Right lobe of liver (tissue), 6 donors: ENCODE results near the gene PPFIBP2. TPM values are rescaled to one million over a fixed set of nuclear protein-coding genes. Genes with fewer than 3 reads are reported as not detected.
A peak's percentile ranks its signal among the peaks of the same experiment; 100 is the strongest.

Experiments
- ATAC-seq, 4 donors: fragments of 200-7000 bp; cut with Tn5 transposase; one replicate each; pipeline ENCODE4 v1.9.1; 2020; ENCODE audit warnings: mild to moderate bottlenecking in 4 of 4, moderate library complexity in 4 of 4
- DNase-seq, 3 donors: peaks; one replicate each; pipeline ENCODE4 v3.0.0-alpha.2; 2020
- H3K27ac ChIP-seq, 3 donors: fragments of 200-600 bp; one replicate each; pipeline ENCODE4 v1.8.0; 2022
- H3K27me3 ChIP-seq, 2 donors: fragments of 200-600 bp; one replicate each; pipeline ENCODE4 v1.8.0; 2022
- H3K36me3 ChIP-seq, 4 donors: fragments of 200-600 bp; sonication (generic) in 1 of 4; one replicate each; pipeline versions ENCODE4 v1.5.1 to v1.8.0; 2017 to 2022; ENCODE audit warnings: control low read depth in 1 of 4
- H3K4me1 ChIP-seq, 4 donors: fragments of 200-600 bp; sonication (generic) in 1 of 4; one replicate each; pipeline versions ENCODE4 v1.5.1 to v1.8.0; 2017 to 2022; ENCODE audit warnings: control low read depth in 1 of 4
- H3K4me3 ChIP-seq, 3 donors: fragments of 200-600 bp; one replicate each; pipeline ENCODE4 v1.8.0; 2022
- H3K9me3 ChIP-seq, 4 donors: fragments of 200-600 bp; sonication (generic) in 1 of 4; one replicate each; pipeline versions ENCODE4 v1.5.1 to v1.8.0; 2017 to 2022; ENCODE audit warnings: control low read depth in 1 of 4
- POLR2A ChIP-seq: fragments of 450-650 bp; IDR thresholded peaks from one replicate; pipeline ENCODE4 v1.6.1; 2017; ENCODE audit warnings: antibody characterized with exemption, mild to moderate bottlenecking
- WGBS: methylation state at CpG from one replicate; pipeline ENCODE4 v1.1.6; 2018; ENCODE audit warnings: low coverage, low lambda C conversion rate; ENCODE audit not compliant: insufficient coverage; ENCODE audit errors: missing lambda C conversion rate; 5-methylcytosine and 5-hydroxymethylcytosine counted together
- intact Hi-C, 2 donors: fragments of 100-400 bp; cut with DNase I; formaldehyde crosslinking; loops; one replicate each; pipeline versions ENCODE4 v1.11.2 to v1.14.1; 2022
- total RNA-seq, 6 experiments: library from RNA; depleted of rRNA in 2 of 6; stranded (reverse); fragments of >200 nt in 2 of 6; fragmentation: NEBNext Ultra II Directional in 3 of 6; extraction: Animal tissue kit (Norgen Biotek cat#: 25700) in 3 of 6; gene quantifications; one replicate each; pipeline versions ENCODE4 v1.1.0 to v1.2.4, GENCODE V29; 2016 to 2023
- TF ChIP-seq, protein P1 (sequence below), 4 donors: fragments of 200-600 bp in 3 of 4; fragments of 450-650 bp in 1 of 4; IDR thresholded peaks; one replicate each; pipeline versions ENCODE4 v1.5.1 to v1.8.0; 2016 to 2022; ENCODE audit warnings: antibody characterized with exemption in 4 of 4, mild to moderate bottlenecking in 2 of 4
- donor health status: DM: no; HTN: yes; CAD: no.
- donor health status: DM: no; HTN: no; CAD: no.
- donor health status: DM: no; HTN: no; CAD: no.
- donor health status: DM: no; HTN: yes; CAD: no.
- donor health status: DM: no; HTN: yes; CAD: no.

PPFIBP2 gene
- total RNA-seq, 6 experiments from 2014 or later: 25.5 to 69.3 (median 46.6) TPM

DNA sequence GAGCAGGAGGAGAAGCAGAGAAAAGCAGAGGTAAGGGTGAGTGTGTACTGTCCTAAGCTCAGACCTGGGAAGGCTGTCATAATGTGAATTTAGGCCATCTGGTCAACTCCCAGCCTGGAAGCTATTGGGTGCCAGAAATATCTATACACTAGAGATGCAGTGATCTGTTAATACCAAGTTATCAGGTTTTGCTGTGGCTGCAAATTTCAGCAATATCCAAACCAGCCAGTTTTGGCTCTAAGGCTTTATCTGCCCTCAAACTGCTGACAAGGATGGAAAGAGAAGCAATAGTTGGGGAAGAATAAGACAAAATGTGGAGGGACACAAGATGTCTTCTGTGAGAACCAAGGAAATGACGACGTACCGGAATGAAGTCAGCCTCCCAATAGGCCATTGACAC is 96.6 kb downstream of the PPFIBP2 start:
- WGBS: 67% methylated on average over 1 of the region's 3 CpGs
- no peak for ATAC-seq
- Histone ChIP-seq H3K27me3 (no peaks in the 10 kb centered on the region), H3K4me3 (no peak overlapping the region), H3K4me1 (peaks cover 0 to 31% (median 11%) of the 10 kb centered on the region in 4 donors), H3K27ac (no peak overlapping the region), H3K36me3 (peaks cover 0 to 12% (median 5%) of the 10 kb centered on the region in 4 donors), H3K9me3 (no peaks in the 10 kb centered on the region)
- no peak for DNase-seq
- intact Hi-C loops: no loop called here
- no peak for TF ChIP-seq POLR2A
- TF ChIP-seq, protein P1, sequence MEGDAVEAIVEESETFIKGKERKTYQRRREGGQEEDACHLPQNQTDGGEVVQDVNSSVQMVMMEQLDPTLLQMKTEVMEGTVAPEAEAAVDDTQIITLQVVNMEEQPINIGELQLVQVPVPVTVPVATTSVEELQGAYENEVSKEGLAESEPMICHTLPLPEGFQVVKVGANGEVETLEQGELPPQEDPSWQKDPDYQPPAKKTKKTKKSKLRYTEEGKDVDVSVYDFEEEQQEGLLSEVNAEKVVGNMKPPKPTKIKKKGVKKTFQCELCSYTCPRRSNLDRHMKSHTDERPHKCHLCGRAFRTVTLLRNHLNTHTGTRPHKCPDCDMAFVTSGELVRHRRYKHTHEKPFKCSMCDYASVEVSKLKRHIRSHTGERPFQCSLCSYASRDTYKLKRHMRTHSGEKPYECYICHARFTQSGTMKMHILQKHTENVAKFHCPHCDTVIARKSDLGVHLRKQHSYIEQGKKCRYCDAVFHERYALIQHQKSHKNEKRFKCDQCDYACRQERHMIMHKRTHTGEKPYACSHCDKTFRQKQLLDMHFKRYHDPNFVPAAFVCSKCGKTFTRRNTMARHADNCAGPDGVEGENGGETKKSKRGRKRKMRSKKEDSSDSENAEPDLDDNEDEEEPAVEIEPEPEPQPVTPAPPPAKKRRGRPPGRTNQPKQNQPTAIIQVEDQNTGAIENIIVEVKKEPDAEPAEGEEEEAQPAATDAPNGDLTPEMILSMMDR (IDR thresholded peaks at IDR 0.05): no peak

DNA sequence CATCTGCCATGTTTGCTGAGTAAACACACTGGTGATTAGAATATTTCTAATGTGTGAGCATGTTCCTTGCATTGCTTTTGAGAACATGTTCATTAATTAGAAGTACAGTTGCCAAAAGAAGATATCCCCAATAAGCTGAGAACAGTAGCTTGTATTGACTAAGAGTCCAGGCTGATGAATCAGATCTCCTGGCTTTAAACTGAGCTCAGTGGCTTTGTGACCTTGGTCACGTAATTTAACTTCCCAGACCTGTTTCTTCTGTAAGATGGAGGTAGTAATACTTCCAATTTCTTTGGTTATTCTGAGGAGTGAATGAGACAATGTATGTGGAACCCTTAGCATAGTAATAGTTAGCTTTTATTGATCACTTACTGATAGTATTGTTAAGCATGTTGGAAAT is 97.6 kb downstream of the PPFIBP2 start:
- 42% methylated on average over 1 of the region's 1 CpG for WGBS
- Histone ChIP-seq H3K27me3 (no peaks in the 10 kb centered on the region), H3K36me3 (peaks cover 0 to 12% (median 5%) of the 10 kb centered on the region in 4 donors), H3K9me3 (no peaks in the 10 kb centered on the region), H3K4me1 (peaks cover 0 to 31% (median 11%) of the 10 kb centered on the region in 4 donors), H3K4me3 (no peak overlapping the region), H3K27ac (no peak overlapping the region)
- no peak for DNase-seq
- TF ChIP-seq, protein P1 (IDR thresholded peaks at IDR 0.05): no peak
- TF ChIP-seq POLR2A: no peak
- ATAC-seq: peak in 1 of 4 donors; percentile 18
- intact Hi-C loops: no loop called here

DNA sequence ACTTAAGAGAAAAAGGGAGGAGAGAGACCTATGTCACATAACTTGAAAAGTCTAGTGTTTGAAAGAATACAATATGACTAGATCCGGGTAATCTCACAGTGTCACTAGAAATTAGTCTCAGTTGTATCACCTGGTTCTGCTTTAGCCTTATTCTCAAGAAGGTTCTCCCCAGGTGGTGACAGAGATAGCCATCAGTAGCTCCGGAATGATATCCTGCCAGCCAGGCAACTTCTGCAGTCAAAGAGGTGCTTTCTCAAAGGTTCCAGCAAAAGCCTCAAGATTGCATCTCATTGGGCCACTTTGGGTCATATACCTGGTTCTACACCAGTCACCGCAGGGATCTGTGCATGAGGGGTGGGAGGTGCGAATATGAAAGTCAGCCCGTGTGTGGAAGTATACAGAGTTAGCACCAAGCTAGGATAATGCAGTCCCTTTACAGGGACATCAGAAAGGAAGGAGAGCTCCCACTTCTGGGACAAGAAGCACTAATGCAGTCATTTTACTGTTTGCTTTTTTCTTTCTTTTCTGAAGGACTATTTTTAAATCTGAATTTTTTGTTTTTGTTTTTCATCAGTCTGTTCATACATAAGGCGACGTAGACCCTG is 98.4 kb downstream of the PPFIBP2 start:
- no peak for DNase-seq
- TF ChIP-seq, protein P1 (IDR thresholded peaks at IDR 0.05): no peak
- TF ChIP-seq POLR2A: no peak
- Histone ChIP-seq H3K4me3 (no peak overlapping the region), H3K27ac (peak overlapping the region in 1 of 3 donors; percentile 4), H3K36me3 (peaks cover 0 to 12% (median 6%) of the 10 kb centered on the region in 4 donors), H3K27me3 (no peaks in the 10 kb centered on the region), H3K9me3 (no peaks in the 10 kb centered on the region), H3K4me1 (peaks cover 0 to 31% (median 11%) of the 10 kb centered on the region in 4 donors)
- ATAC-seq: peak; percentile 27 to 51 (median 32)
- 40% methylated on average over 5 of the region's 7 CpGs for WGBS
- intact Hi-C loops: no loop called here

DNA sequence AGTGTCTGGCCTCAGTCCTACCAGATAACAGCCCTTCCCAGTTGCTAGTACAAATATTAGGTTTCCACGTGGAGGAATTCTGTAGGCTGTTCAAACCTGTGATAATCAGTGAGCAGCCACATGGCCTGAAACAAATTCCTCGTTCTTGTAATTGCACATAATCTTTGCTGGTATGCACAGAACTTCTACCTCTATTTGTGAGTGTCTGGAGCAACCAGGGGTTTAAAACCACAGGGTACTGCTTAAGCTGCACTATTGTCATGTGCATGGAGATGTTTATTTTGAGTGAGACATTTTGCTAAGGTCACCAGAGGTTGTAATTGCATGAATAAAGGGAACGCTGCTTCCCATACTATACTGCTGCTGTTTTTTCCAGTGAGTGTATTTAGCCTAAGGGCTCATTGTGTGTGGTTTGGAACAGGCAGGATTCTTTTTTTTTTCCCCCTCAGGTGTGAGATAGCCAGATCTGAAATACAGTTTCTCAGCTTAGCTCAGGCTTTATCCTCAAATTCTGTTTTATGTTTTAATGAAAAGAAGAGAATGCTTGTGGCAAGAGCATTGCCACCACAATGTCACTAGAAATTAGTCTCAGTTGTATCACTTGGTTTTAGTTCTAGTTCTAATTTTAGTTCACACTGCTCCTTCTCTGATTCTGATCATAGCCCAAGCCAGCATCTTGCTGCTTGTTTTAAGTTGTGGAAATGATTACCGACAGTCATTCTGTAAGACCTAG is 99.0 kb downstream of the PPFIBP2 start:
- Histone ChIP-seq H3K36me3 (peaks cover 0 to 12% (median 8%) of the 10 kb centered on the region in 4 donors), H3K9me3 (no peaks in the 10 kb centered on the region), H3K4me3 (no peak overlapping the region), H3K27ac (peak overlapping the region in 2 of 3 donors; percentile 4 to 12), H3K4me1 (peaks cover 0 to 31% (median 11%) of the 10 kb centered on the region in 4 donors), H3K27me3 (no peaks in the 10 kb centered on the region)
- DNase-seq (no peak), ATAC-seq (peak; percentile 69 to 84 (median 76))
- intact Hi-C loops: no loop called here
- 32% methylated on average over 4 of the region's 4 CpGs for WGBS
- TF ChIP-seq, protein P1 (IDR thresholded peaks at IDR 0.05): no peak
- no peak for TF ChIP-seq POLR2A
